Measurements from ENCODE around the gene SLC35B4. TPM values are rescaled to one million over a fixed set of nuclear protein-coding genes. Genes with fewer than 3 reads are reported as not detected.

Gene SLC35B4
- total RNA-seq, 1 donor from 2014 or later, result 5.3 TPM

GRCh38 chr7:134318443-134318842 is 1.7 kb upstream of the SLC35B4 start:
- H3K27ac ChIP-seq, result no peak overlapping the region
- H3K9me3 ChIP-seq, result no peaks in the 10 kb centered on the region
- peaks cover 0 to 6% of the 10 kb centered on the region in 2 donors for H3K4me1 ChIP-seq
- H3K27me3 ChIP-seq, result no peaks in the 10 kb centered on the region
- no peak overlapping the region for H3K4me3 ChIP-seq
- TF ChIP-seq, protein P1, sequence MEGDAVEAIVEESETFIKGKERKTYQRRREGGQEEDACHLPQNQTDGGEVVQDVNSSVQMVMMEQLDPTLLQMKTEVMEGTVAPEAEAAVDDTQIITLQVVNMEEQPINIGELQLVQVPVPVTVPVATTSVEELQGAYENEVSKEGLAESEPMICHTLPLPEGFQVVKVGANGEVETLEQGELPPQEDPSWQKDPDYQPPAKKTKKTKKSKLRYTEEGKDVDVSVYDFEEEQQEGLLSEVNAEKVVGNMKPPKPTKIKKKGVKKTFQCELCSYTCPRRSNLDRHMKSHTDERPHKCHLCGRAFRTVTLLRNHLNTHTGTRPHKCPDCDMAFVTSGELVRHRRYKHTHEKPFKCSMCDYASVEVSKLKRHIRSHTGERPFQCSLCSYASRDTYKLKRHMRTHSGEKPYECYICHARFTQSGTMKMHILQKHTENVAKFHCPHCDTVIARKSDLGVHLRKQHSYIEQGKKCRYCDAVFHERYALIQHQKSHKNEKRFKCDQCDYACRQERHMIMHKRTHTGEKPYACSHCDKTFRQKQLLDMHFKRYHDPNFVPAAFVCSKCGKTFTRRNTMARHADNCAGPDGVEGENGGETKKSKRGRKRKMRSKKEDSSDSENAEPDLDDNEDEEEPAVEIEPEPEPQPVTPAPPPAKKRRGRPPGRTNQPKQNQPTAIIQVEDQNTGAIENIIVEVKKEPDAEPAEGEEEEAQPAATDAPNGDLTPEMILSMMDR (IDR thresholded peaks at IDR 0.05), result no peak
- intact Hi-C loops (cut with DNase I), result loop anchor here (5.0 to 10.0 kb wide), 6 partner anchors 114 to 1659 kb away; partner anchors contain the start of genes CHCHD3, CNOT4, EXOC4 and MTPN
- no peak for DNase-seq (ENCODE audit: low spot score in 2 of 2)
- no peaks in the 10 kb centered on the region for H3K36me3 ChIP-seq

- Histone ChIP-seq H3K4me1 (peaks cover 0 to 6% of the 10 kb centered on the region in 2 donors), H3K36me3 (no peaks in the 10 kb centered on the region), H3K27ac (no peak overlapping the region), H3K9me3 (no peaks in the 10 kb centered on the region), H3K4me3 (peak overlapping the region; percentile 89 to 96), H3K27me3 (no peaks in the 10 kb centered on the region)
- intact Hi-C loops (cut with DNase I), result loop anchor here (1.0 to 10.0 kb wide), 7 partner anchors 115 to 1660 kb away; partner anchors contain the start of genes CHCHD3, CNOT4, EXOC4 and LRGUK
- no peak for DNase-seq (ENCODE audit: low spot score in 2 of 2)
- TF ChIP-seq, protein P1 (IDR thresholded peaks at IDR 0.05), result no peak
Measured at GRCh38 chr7:134317434-134317833, 704 bp upstream of the SLC35B4 start.

- intact Hi-C loops (cut with DNase I), result loop anchor here (5.0 to 10.0 kb wide), 6 partner anchors 116 to 1661 kb away; partner anchors contain the start of genes CHCHD3, CNOT4, EXOC4 and MTPN
- peak overlapping the region; percentile 67 to 74 for H3K27ac ChIP-seq
- no peaks in the 10 kb centered on the region for H3K9me3 ChIP-seq
- peaks cover 0 to 6% of the 10 kb centered on the region in 2 donors for H3K4me1 ChIP-seq
- H3K27me3 ChIP-seq, result no peaks in the 10 kb centered on the region
- DNase-seq (ENCODE audit: low spot score in 2 of 2), result no peak
- TF ChIP-seq, protein P1 (IDR thresholded peaks at IDR 0.05), result no peak
- no peaks in the 10 kb centered on the region for H3K36me3 ChIP-seq
- H3K4me3 ChIP-seq, result peak overlapping the region; percentile 89 to 96
Measured at GRCh38 chr7:134315679-134316538, 821 bp downstream of the SLC35B4 start.

GRCh38 chr7:134313543-134313942 is 3.2 kb downstream of the SLC35B4 start:
- intact Hi-C loops (cut with DNase I), result loop anchor here (10.0 kb wide), 2 partner anchors 291 to 1229 kb away; partner anchors contain the start of gene CHCHD3
- TF ChIP-seq, protein P1 (IDR thresholded peaks at IDR 0.05), result no peak
- Histone ChIP-seq H3K36me3 (no peaks in the 10 kb centered on the region), H3K27ac (no peak overlapping the region), H3K27me3 (no peaks in the 10 kb centered on the region), H3K9me3 (no peaks in the 10 kb centered on the region), H3K4me3 (no peak overlapping the region), H3K4me1 (peaks cover 0 to 6% of the 10 kb centered on the region in 2 donors)
- DNase-seq (ENCODE audit: low spot score in 2 of 2), result no peak

- DNase-seq (ENCODE audit: low spot score in 2 of 2), result no peak
- intact Hi-C loops (cut with DNase I), result loop anchor here (10.0 kb wide), 2 partner anchors 292 to 1228 kb away; partner anchors contain the start of gene CHCHD3
- TF ChIP-seq, protein P1 (IDR thresholded peaks at IDR 0.05), result no peak
- Histone ChIP-seq H3K4me3 (no peak overlapping the region), H3K36me3 (peaks cover 0 to 4% of the 10 kb centered on the region in 2 donors), H3K27ac (no peak overlapping the region), H3K4me1 (peaks cover 0 to 6% of the 10 kb centered on the region in 2 donors), H3K27me3 (no peaks in the 10 kb centered on the region), H3K9me3 (no peaks in the 10 kb centered on the region)
Measured at GRCh38 chr7:134312717-134313116, 4.0 kb downstream of the SLC35B4 start.

All from ascending aorta (tissue), 2 donors.